HEK293 (cell line): ENCODE measurements around the gene ATCAY.

Experiments
- KLF16 ChIP-seq: fragments of 450-650 bp; formaldehyde crosslinking; IDR thresholded peaks from 2 replicates; pipeline ENCODE4 v1.5.1; 2017; ENCODE audit warnings: missing biosample characterization, missing genetic modification characterization
- ZNF184 ChIP-seq: fragments of 450-650 bp; IDR thresholded peaks from 2 replicates; pipeline ENCODE4 v1.5.1; 2018; ENCODE audit warnings: missing biosample characterization, mild to moderate bottlenecking, missing genetic modification characterization
- TF ChIP-seq, protein P1 (sequence below): fragments of 450-650 bp; formaldehyde crosslinking; IDR thresholded peaks from 2 replicates; pipeline ENCODE4 v1.5.1; 2016; ENCODE audit warnings: missing biosample characterization, missing genetic modification characterization

DNA sequence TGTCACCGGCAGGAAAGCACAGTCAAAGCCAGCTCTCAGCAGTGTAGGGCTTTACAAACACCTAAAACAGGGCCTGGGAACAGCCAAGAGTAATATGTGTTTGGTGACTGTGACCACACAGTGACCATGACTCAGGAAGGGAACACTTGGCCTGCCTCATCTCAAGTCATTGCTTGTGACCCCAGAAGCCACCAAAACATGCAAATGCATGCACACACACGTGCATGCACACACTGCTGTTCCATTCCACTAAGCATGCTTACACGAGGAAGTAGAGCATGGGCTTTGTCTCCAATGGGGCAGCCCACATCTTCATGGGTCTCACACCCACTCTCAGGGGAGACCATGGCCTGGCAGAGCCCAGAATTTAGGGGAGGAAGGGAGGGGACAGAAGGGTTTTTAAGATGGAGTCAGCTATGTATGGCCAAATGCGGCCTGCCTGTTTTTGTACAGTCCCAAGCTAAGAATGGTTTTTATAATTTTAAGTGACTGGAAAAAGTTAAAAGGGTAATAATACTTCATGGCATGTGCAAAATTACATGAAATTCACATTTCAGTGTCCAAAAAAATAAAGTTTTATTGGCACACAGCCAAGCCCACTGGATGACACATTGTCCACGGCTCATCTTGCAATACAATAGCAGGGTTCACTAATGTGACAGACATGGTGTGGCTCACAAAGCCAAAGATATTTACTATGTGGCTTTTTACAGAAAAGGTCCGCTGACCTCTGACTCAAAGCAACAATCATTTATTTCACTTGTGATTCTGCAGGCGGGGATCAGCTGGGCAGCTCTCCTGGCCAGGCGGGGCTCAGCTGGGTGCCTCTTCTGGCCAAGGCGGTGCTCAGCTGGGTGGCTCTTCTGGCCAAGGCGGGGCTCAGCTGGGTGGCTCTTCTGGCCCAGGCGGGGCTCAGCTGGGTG, 29.0 kb upstream of the ATCAY start:
- TF ChIP-seq KLF16 (tag by site-specific recombination) (no peak), ZNF184 (tag by site-specific recombination) (no peak)
- TF ChIP-seq, protein P1, sequence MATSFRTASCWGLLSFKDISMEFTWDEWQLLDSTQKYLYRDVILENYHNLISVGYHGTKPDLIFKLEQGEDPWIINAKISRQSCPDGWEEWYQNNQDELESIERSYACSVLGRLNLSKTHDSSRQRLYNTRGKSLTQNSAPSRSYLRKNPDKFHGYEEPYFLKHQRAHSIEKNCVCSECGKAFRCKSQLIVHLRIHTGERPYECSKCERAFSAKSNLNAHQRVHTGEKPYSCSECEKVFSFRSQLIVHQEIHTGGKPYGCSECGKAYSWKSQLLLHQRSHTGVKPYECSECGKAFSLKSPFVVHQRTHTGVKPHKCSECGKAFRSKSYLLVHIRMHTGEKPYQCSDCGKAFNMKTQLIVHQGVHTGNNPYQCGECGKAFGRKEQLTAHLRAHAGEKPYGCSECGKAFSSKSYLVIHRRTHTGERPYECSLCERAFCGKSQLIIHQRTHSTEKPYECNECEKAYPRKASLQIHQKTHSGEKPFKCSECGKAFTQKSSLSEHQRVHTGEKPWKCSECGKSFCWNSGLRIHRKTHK (tag by site-specific recombination): no peak
